GM19025 (cell line): ENCODE data around the gene RAB3IL1.

Experiments
- ATAC-seq: cut with Tn5 transposase; IDR thresholded peaks from one replicate; pipeline ENCODE4 v1.9.1; 2021; ENCODE audit warnings: mild to moderate bottlenecking, low read depth, moderate library complexity; ENCODE audit not compliant: unreplicated experiment

Gene RAB3IL1

GRCh38 chr11:61905801-61906521 is 11.4 kb downstream of the RAB3IL1 start:
- no peak for ATAC-seq

GRCh38 chr11:61905067-61905696 is 12.2 kb downstream of the RAB3IL1 start:
- ATAC-seq, result no peak

- no peak for ATAC-seq
Measured at GRCh38 chr11:61904539-61905048, 12.8 kb downstream of the RAB3IL1 start.

GRCh38 chr11:61903845-61904244 is 13.5 kb downstream of the RAB3IL1 start:
- no peak for ATAC-seq

- ATAC-seq, result no peak
Measured at GRCh38 chr11:61902313-61902712, 15.1 kb downstream of the RAB3IL1 start.

GRCh38 chr11:61901397-61901796 is 16.0 kb downstream of the RAB3IL1 start:
- no peak for ATAC-seq

- ATAC-seq, result no peak
Measured at GRCh38 chr11:61900251-61900650, 17.1 kb downstream of the RAB3IL1 start.

GRCh38 chr11:61899146-61899841 is 18.1 kb downstream of the RAB3IL1 start:
- peak; percentile 80 for ATAC-seq

GRCh38 chr11:61898247-61898582 is 19.2 kb downstream of the RAB3IL1 start:
- ATAC-seq, result no peak

- no peak for ATAC-seq
Measured at GRCh38 chr11:61897387-61898246, 19.7 kb downstream of the RAB3IL1 start.

GRCh38 chr11:61896665-61897386 is 20.5 kb downstream of the RAB3IL1 start:
- ATAC-seq, result no peak

- no peak for ATAC-seq
Measured at GRCh38 chr11:61895718-61896059, 21.7 kb downstream of the RAB3IL1 start.

- no peak for ATAC-seq
Measured at GRCh38 chr11:61895046-61895717, 22.2 kb downstream of the RAB3IL1 start.

GRCh38 chr11:61893981-61894380 is 23.4 kb downstream of the RAB3IL1 start:
- no peak for ATAC-seq

GRCh38 chr11:61892085-61892370 is 25.3 kb downstream of the RAB3IL1 start:
- peak; percentile 23 for ATAC-seq

GRCh38 chr11:61891331-61892084 is 25.9 kb downstream of the RAB3IL1 start, which contains the start of gene FADS3:
TSS of gene FADS3 (minus strand) at chr11:61891545. CDS start at chr11:61891381, 164 bp downstream.
- peak; percentile 63 for ATAC-seq

- ATAC-seq, result peak; percentile 20
Measured at GRCh38 chr11:61890529-61891330, 26.6 kb downstream of the RAB3IL1 start.

- ATAC-seq, result no peak
Measured at GRCh38 chr11:61889831-61890230, 27.5 kb downstream of the RAB3IL1 start.
